IgD-negative memory B cell (primary cell): ENCODE results near the gene TLK1. TPM values are rescaled to one million over a fixed set of nuclear protein-coding genes. Genes with fewer than 3 reads are reported as not detected.
A peak's percentile ranks its signal among the peaks of the same experiment; 100 is the strongest.

Experiments used
- H3K27ac Mint-ChIP-seq, 3 donors: one replicate each; pipeline ENCODE4 v1.8.0; 2020 to 2022; ENCODE audit warnings: mild to moderate bottlenecking in 3 of 3, mixed read lengths in 3 of 3, moderate library complexity in 1 of 3
- H3K27me3 Mint-ChIP-seq: one replicate; pipeline ENCODE4 v1.8.0; 2021; ENCODE audit warnings: mixed read lengths
- H3K36me3 Mint-ChIP-seq: one replicate; pipeline ENCODE4 v1.8.0; 2020; ENCODE audit warnings: mild to moderate bottlenecking, mixed read lengths
- H3K4me1 Mint-ChIP-seq, 3 donors: one replicate each; pipeline ENCODE4 v1.8.0; 2020 to 2022; ENCODE audit warnings: mixed read lengths in 3 of 3, mild to moderate bottlenecking in 1 of 3
- H3K4me3 Mint-ChIP-seq, 4 donors: one replicate each; pipeline ENCODE4 v1.8.0; 2020 to 2022; ENCODE audit warnings: mild to moderate bottlenecking in 4 of 4, mixed read lengths in 4 of 4, moderate library complexity in 3 of 4
- H3K9me3 Mint-ChIP-seq, 3 donors: one replicate each; pipeline ENCODE4 v1.8.0; 2020 to 2021; ENCODE audit warnings: mixed read lengths in 3 of 3, mild to moderate bottlenecking in 1 of 3
- polyA plus RNA-seq: library from polyadenylated mRNA; unstranded; fragments of 300-500 nt; fragmentation: Illumina TruSeq; gene quantifications from one replicate; pipeline ENCODE4 v1.2.3, GENCODE V29; 2021

Gene TLK1
- polyA plus RNA-seq, 1 donor from 2014 or later: 104 TPM

DNA sequence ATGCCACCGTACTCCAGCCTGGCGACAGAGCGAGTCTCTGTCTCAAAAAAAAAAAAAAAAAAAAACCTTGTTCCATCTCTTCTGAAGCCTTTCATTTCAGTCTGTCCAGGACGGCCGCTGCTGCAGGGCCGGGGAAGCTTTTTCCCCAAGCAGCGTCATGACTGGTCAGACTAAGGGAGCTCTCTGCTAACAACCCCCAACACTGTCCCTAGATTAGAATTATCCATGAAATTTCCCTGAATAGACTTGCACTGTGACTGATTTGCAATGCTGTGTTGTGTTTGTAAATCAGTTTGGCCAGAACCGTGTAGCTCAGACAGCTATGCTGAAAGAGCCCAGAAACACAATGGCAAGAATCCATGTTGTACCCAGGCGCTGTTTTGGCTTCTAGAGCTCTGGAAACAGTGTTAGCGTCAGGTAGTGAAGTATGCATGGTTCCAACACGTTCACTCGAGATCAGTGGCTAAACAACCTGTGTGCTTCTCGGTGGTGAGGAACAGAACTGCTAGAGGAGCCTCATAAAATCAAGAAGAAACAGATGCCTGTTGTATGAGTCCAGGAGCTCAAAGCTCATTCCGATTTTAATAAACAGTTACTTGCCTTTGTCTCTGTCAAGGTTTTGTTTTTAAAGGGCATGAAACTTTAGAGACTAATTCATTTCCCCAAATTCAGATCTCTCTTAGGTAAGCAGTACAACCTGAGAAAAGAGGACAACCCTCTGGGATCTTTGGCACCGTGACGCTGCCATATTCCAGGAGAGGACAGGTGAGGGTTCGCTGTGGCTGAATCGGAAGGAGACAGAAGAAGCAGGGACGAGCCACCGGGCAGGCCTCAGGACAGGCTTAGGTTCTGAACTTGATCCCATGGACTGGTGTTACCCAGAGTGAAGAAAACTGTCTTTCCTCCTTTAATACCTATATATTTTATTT, 188.1 kb downstream of the TLK1 start:
- peaks cover 8 to 11% (median 8%) of the 10 kb centered on the region in 3 donors for H3K4me1 Mint-ChIP-seq
- no peaks in the 10 kb centered on the region for H3K9me3 Mint-ChIP-seq
- no peaks in the 10 kb centered on the region for H3K27me3 Mint-ChIP-seq
- H3K4me3 Mint-ChIP-seq: peak overlapping the region; percentile 72 to 86 (median 82)
- peaks cover 3% of the 10 kb centered on the region for H3K36me3 Mint-ChIP-seq
- H3K27ac Mint-ChIP-seq: peak overlapping the region in 2 of 3 donors; percentile 54 to 80

DNA sequence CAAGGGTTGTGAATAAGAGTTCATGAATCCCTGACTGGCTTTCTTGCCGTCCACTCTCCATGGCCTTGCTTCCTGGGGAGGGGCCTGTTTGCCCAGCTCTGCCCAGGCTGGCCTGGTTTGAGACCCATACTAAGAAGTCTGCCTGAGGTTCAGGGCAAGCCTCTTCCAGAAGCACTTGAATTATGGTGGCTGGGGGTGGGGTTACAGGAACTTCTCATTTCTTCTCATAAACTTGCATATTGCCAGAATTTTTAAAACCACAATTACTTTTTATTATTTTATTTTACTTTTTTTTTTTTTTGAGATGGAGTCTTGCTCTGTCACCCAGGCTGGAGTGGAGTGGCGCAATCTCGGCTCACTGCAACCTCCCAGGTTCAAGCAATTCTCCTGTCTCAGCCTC, 189.6 kb downstream of the TLK1 start:
- Mint-ChIP-seq H3K36me3 (peaks cover 3% of the 10 kb centered on the region), H3K4me1 (peaks cover 8 to 11% (median 8%) of the 10 kb centered on the region in 3 donors), H3K27me3 (no peaks in the 10 kb centered on the region), H3K27ac (no peak overlapping the region), H3K9me3 (no peaks in the 10 kb centered on the region), H3K4me3 (no peak overlapping the region)

GRCh38 chr2:170969872-170970496, 190.7 kb downstream of the TLK1 start:
- Mint-ChIP-seq H3K9me3 (no peaks in the 10 kb centered on the region), H3K4me3 (peak overlapping the region in 1 of 4 donors; percentile 49), H3K36me3 (peaks cover 3% of the 10 kb centered on the region), H3K27ac (peak overlapping the region in 1 of 3 donors; percentile 71), H3K27me3 (no peaks in the 10 kb centered on the region), H3K4me1 (peaks cover 7 to 11% (median 7%) of the 10 kb centered on the region in 3 donors)

GRCh38 chr2:170969030-170969429, 191.7 kb downstream of the TLK1 start:
- peak overlapping the region in 1 of 4 donors; percentile 35 for H3K4me3 Mint-ChIP-seq

GRCh38 chr2:170968205-170969003, 192.3 kb downstream of the TLK1 start:
- H3K36me3 Mint-ChIP-seq: peaks cover 5% of the 10 kb centered on the region
- H3K4me1 Mint-ChIP-seq: peaks cover 2 to 5% (median 4%) of the 10 kb centered on the region in 3 donors
- no peaks in the 10 kb centered on the region for H3K27me3 Mint-ChIP-seq
- peak overlapping the region in 2 of 3 donors; percentile 34 to 82 for H3K27ac Mint-ChIP-seq
- peak overlapping the region in 2 of 4 donors; percentile 21 to 35 for H3K4me3 Mint-ChIP-seq
- H3K9me3 Mint-ChIP-seq: no peaks in the 10 kb centered on the region

More at GRCh38 chr2:170969030-170969429, 191.7 kb downstream of the TLK1 start:
- Mint-ChIP-seq H3K4me1 (peaks cover 3 to 7% (median 4%) of the 10 kb centered on the region in 3 donors), H3K27ac (peak overlapping the region in 1 of 3 donors; percentile 82), H3K27me3 (no peaks in the 10 kb centered on the region), H3K36me3 (peaks cover 5% of the 10 kb centered on the region), H3K9me3 (no peaks in the 10 kb centered on the region)

DNA sequence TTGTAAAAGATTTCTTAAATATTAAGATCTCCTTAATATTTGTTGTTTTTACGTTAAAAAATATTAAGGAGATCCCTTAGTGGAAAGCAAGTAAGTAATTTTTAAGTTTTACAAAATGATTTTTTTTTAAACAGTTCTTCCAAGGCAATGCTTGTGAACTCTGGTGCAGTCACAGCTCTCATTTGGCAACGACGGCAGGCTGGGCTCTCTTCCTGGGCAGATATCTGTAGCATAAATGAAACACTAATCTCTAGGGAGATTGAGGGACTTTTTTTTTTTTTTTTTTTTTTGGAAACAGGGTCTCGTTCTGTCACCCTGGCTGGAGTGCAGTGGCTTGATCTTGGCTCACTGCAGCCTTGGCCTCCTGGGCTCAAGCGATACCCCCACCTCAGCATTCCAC, 193.1 kb downstream of the TLK1 start:
- Mint-ChIP-seq H3K9me3 (no peaks in the 10 kb centered on the region), H3K36me3 (peaks cover 5% of the 10 kb centered on the region), H3K27ac (peak overlapping the region in 1 of 3 donors; percentile 46), H3K4me1 (no peaks in the 10 kb centered on the region), H3K4me3 (no peak overlapping the region), H3K27me3 (no peaks in the 10 kb centered on the region)

DNA sequence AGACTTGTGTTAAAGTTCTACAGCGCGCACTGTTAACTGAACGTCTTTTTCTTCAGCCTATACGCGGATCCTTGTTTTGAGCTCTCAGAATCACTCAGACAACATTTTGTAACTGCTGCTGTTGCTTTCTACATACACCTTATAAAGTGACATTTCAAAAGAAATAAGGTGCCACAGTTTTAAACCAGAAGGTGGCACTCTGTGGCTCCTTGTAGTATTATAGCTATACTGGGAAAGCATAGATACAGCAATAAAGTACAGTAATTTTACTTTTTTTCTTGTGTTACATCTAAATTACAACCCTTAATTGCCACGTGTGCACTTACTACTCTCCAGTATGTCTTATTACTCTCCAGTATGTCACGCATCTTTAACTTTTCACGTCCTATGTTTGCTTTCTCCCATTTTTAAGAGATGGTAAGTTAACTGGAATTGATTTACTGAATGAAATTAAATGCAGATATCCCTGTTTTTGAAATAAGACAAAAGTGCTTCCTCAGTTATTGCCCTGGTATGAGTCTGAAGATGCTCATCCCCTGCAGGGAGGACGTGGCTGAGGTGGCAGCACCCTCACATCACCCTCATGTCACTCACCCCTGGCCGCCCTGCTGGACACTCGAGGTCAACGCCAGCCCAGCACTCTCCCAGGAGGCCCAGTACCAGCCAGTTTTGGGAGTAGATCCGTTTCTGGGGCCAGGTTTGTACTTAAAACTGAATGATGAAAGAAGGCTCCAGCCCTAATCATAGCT, 193.9 kb downstream of the TLK1 start:
- H3K36me3 Mint-ChIP-seq: peaks cover 5% of the 10 kb centered on the region
- no peaks in the 10 kb centered on the region for H3K27me3 Mint-ChIP-seq
- H3K9me3 Mint-ChIP-seq: no peaks in the 10 kb centered on the region
- peak overlapping the region in 1 of 3 donors; percentile 53 for H3K27ac Mint-ChIP-seq
- no peak overlapping the region for H3K4me3 Mint-ChIP-seq
- H3K4me1 Mint-ChIP-seq: no peaks in the 10 kb centered on the region

DNA sequence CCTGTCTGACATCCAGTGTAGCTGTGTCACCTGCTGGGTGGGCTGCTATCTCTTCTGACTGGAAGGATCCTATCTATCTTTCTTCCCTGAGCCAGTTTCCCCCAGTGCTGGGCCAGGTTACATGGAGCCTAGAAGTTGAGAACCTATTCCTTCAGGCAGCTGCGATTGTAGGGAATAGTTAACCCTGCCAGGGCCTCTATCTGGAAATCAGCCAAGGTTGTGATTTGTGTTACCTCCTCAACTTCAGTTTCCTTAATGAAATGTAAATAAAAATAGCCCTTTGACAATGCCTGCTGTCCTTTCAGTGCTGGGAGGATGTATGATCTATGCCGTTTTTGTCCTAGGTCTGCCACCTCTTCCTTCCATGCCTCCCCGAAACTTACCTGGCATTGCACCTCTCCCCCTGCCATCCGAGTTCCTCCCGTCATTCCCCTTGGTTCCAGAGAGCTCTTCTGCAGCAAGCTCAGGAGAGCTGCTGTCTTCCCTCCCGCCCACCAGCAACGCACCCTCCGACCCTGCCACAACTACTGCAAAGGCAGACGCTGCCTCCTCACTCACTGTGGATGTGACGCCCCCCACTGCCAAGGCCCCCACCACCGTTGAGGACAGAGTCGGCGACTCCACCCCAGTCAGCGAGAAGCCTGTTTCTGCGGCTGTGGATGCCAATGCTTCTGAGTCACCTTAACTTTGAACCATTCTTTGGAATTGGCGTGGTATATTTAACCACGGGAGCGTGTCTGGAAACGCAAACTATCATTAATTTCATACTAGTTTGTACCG, 195.1 kb downstream of the TLK1 start:
- no peak overlapping the region for H3K4me3 Mint-ChIP-seq
- peak overlapping the region in 2 of 3 donors; percentile 64 to 78 for H3K27ac Mint-ChIP-seq
- H3K4me1 Mint-ChIP-seq: no peaks in the 10 kb centered on the region
- peaks cover 5% of the 10 kb centered on the region for H3K36me3 Mint-ChIP-seq
- H3K9me3 Mint-ChIP-seq: no peaks in the 10 kb centered on the region
- no peaks in the 10 kb centered on the region for H3K27me3 Mint-ChIP-seq

DNA sequence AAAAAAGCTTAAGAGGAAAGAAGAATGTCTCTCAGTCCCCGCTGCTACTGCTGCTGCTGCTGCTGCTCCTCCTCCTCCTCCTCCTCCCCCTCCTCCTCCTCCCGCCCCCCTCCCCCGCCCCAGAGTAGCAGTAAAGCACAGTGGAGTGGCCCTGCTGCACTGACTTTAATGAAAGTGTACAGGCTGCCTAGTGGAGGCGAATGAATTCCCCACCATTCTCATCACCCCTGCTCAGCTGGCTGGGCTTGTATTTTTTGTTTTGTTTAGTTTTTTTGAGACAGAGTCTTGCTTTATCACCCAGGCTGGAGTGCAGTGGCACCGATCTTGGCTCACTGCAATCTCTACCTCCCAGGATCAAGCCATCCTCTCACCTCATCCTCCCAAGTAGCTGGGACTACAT, 197.3 kb downstream of the TLK1 start:
- H3K27me3 Mint-ChIP-seq: no peaks in the 10 kb centered on the region
- no peaks in the 10 kb centered on the region for H3K4me1 Mint-ChIP-seq
- peaks cover 3% of the 10 kb centered on the region for H3K36me3 Mint-ChIP-seq
- H3K27ac Mint-ChIP-seq: no peak overlapping the region
- no peak overlapping the region for H3K4me3 Mint-ChIP-seq
- no peaks in the 10 kb centered on the region for H3K9me3 Mint-ChIP-seq

GRCh38 chr2:170953941-170954340, 206.8 kb downstream of the TLK1 start:
- Mint-ChIP-seq H3K4me1 (peaks cover 12 to 17% (median 16%) of the 10 kb centered on the region in 3 donors), H3K4me3 (no peak overlapping the region), H3K27ac (peak overlapping the region in 1 of 3 donors; percentile 20), H3K9me3 (no peaks in the 10 kb centered on the region), H3K27me3 (no peaks in the 10 kb centered on the region), H3K36me3 (peaks cover 19% of the 10 kb centered on the region)

DNA sequence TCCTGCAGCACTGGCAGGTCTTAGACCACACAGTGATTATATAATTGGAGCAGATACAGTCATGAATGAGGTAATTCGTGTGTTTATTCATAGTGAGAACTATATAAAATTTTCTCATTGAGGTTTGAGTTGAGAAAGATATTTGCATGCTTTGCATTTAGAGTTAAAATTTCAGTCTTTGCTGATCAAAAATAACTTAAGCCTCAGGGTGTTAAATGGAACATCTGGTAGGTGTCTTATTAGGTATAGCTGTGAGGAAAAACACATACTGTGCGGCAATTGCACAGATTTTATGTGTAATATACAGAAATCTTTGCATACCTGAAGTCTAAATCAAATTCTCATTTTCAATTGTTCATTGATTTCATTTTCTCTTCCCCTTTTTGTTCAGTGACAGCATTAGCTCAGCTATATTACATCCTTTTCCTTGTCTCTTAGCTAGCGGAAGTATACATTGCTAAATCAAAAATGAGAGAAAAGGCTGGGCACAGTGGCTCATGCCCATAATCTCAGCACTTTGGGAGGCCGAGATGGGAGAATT, 210.4 kb downstream of the TLK1 start:
- Mint-ChIP-seq H3K27me3 (no peaks in the 10 kb centered on the region), H3K9me3 (no peaks in the 10 kb centered on the region), H3K36me3 (peaks cover 16% of the 10 kb centered on the region), H3K27ac (peak overlapping the region; percentile 39 to 84 (median 70)), H3K4me1 (peaks cover 12 to 23% (median 22%) of the 10 kb centered on the region in 3 donors), H3K4me3 (peak overlapping the region in 1 of 4 donors; percentile 83)

DNA sequence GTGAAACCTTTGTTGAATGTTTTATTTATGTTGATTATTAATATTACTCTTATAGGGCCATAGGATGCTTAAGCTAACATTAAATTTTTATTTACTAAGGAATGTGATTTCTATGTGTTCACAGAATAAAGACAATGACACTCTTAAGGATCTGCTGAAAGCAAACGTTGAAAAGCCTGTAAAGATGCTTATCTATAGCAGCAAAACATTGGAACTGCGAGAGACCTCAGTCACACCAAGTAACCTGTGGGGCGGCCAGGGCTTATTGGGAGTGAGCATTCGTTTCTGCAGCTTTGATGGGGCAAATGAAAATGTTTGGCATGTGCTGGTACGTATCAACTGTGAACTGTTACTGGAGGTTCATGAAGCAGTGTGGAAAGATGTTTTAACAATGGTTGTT, 211.3 kb downstream of the TLK1 start:
- peak overlapping the region in 1 of 3 donors; percentile 19 for H3K27ac Mint-ChIP-seq
- no peaks in the 10 kb centered on the region for H3K9me3 Mint-ChIP-seq
- no peaks in the 10 kb centered on the region for H3K27me3 Mint-ChIP-seq

DNA sequence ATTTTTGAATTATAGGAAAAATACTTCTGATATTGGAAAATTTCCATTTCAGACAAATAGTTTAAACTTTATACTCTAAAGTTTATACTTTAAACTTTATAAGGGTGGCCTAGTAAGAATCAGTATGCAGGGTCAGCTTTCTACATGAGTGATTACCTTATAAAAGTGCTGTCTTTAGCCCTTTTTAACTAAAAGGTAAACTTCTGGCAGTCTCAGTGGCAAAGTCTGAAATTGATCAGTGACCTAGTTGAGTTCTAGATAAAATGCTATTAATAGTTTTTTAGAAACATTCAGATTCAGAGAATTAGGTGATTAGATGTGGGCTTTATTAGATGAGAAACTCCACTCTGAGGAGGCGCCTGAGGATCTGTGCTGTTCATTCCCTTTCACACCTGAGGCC, 216.1 kb downstream of the TLK1 start:
- H3K4me1 Mint-ChIP-seq: peaks cover 28 to 43% (median 41%) of the 10 kb centered on the region in 3 donors
- H3K9me3 Mint-ChIP-seq: no peaks in the 10 kb centered on the region
- H3K36me3 Mint-ChIP-seq: peaks cover 3% of the 10 kb centered on the region
- no peak overlapping the region for H3K27ac Mint-ChIP-seq
- no peak overlapping the region for H3K4me3 Mint-ChIP-seq
- H3K27me3 Mint-ChIP-seq: no peaks in the 10 kb centered on the region

More for the DNA sequence above, 211.3 kb downstream of the TLK1 start:
- Mint-ChIP-seq H3K36me3 (peaks cover 12% of the 10 kb centered on the region), H3K4me1 (peaks cover 12 to 25% (median 23%) of the 10 kb centered on the region in 3 donors), H3K4me3 (no peak overlapping the region)
